ENCODE results near the gene KIF6.

The KIF6 gene

DNA sequence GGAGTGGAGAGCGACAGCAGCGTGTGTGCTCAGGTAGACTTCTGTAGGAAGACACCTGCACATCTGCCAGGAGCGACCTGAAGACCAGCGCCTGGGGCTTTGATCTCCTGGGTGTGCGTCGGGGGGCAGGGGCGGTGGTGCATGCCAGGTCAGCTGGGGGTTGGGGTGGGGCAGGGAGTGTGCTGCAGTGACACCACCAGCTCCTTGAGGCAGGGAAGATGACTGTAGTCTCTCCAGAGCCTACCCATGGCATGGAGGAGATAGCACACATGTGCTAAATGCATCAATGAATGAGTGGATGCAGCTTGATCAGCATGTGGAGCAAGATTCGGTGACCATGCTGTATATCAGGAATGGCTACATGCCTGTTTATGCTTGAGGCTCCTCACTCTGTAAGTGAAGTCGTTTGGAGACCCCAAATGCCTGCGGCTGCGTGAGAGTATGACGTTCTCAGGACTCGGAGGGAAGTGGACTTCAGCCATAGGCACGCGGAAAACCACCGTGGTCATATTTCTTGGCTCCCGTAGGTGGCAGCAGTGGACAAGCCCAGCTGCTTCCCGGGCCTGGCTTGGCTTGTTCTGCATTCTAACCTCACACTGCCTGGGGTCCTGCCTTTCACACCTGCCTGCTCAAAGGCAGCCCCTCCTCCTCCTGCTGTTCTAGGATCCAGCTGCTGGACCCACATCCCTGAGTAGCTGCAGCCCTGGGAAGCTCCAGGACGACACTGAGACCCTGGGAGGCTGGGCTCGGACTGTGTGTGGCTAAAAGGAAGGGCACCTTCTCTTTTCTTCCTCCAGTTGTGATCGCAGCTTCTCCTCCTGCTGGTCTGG lies 363.3 kb downstream of the KIF6 start:
- TF ChIP-seq, protein P1, sequence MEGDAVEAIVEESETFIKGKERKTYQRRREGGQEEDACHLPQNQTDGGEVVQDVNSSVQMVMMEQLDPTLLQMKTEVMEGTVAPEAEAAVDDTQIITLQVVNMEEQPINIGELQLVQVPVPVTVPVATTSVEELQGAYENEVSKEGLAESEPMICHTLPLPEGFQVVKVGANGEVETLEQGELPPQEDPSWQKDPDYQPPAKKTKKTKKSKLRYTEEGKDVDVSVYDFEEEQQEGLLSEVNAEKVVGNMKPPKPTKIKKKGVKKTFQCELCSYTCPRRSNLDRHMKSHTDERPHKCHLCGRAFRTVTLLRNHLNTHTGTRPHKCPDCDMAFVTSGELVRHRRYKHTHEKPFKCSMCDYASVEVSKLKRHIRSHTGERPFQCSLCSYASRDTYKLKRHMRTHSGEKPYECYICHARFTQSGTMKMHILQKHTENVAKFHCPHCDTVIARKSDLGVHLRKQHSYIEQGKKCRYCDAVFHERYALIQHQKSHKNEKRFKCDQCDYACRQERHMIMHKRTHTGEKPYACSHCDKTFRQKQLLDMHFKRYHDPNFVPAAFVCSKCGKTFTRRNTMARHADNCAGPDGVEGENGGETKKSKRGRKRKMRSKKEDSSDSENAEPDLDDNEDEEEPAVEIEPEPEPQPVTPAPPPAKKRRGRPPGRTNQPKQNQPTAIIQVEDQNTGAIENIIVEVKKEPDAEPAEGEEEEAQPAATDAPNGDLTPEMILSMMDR (IDR thresholded peaks at IDR 0.05; ENCODE audit: low read depth, low read length): peak; percentile 87
- in situ Hi-C loops (cut with HindIII; ENCODE audit: low sequenced_read_pairs): no loop called here
- no peak overlapping the region for H3K4me3 ChIP-seq (ENCODE audit: low read depth, low read length)
- DNase-seq (ENCODE audit: low read depth, low spot score): peak; percentile 61

DNA sequence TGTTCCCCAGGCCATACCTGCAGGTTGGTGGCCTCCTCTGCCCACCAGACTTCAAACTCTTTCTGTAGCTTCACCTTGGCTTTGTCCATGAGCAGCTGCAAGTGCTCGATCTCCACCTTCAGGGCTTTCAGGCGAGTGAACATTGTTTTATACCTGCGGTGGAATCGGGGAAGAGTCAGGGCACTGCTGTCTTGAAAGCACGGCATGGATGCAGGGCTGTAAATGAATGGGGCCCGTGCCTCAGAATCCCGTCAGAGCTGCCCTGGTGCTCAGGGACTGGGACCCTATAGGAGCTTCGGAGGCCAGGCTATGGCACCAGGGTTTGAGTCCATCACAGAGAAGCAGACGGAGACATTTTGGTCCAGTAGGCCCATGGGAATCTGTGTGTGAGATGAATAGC lies 364.8 kb downstream of the KIF6 start:
- in situ Hi-C loops (cut with HindIII; ENCODE audit: low sequenced_read_pairs): no loop called here
- TF ChIP-seq, protein P1 (IDR thresholded peaks at IDR 0.05; ENCODE audit: low read depth, low read length): no peak
- H3K4me3 ChIP-seq (ENCODE audit: low read depth, low read length): no peak overlapping the region
- DNase-seq (ENCODE audit: low read depth, low spot score): no peak

DNA sequence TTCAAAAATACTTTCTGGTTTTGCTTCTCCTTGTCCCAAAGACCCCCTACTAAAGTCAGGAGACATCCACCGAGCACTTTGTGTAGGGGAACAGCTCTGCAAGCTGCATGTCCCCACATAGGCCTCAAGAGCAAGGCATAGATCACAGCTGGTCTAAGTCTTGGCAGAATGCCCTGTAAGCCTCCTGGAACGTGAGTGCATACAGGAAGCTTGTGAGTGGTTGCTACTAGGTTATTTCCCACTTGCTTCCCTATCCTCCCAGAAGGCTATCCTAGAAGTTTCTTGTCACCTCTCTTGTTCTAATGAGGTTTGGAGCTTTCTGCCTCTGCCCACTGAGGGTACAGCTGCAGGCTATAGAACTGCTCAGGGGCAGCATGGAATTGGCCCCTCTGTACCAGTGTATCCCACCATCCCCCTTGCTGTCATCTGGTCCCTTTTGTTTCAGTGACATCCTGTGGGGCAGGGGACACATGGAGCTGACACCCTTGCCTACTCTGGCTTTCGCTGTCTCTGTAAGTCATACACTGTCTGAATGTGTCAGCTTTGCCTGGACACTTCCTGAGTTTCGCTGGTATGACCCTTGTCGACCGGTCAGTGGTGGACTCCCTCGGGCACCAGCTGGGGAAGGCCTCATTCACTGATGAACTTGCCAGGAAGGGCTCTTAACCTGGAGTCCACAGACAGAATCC lies 367.1 kb downstream of the KIF6 start:
- in situ Hi-C loops (cut with HindIII; ENCODE audit: low sequenced_read_pairs): no loop called here
- TF ChIP-seq, protein P1 (IDR thresholded peaks at IDR 0.05; ENCODE audit: low read depth, low read length): no peak
- DNase-seq (ENCODE audit: low read depth, low spot score): peak; percentile 53
- no peak overlapping the region for H3K4me3 ChIP-seq (ENCODE audit: low read depth, low read length)

DNA sequence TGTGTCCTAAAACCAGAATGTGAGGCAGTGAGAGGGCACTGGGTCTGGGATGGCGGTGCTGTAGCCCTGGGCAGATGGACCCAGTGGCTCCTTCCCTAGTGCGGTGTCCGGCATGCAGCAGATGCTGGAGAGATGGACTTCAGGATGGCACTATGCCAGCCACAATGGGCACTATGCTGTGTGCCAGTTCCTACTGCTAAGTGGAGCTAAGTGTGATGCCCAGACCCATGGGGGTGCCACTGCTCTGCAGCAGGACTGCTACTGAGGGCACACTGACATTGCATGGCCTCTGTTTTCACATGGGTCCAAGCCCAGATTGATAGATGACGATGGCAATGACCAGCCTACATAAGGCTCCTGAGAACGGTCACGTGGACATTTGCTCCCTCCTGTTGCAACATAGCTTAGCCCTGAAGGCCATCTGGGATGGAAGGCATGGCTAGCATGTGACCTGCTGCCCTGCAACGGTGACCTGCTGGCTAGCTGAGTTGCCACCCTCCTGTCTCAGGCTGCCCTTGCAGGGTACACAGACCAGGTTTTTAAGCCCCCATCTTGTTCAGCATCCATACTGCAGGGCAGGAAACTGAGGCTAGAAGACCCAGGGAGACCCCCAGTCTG lies 371.4 kb downstream of the KIF6 start:
- no peak overlapping the region for H3K4me3 ChIP-seq (ENCODE audit: low read depth, low read length)
- no peak for DNase-seq (ENCODE audit: low read depth, low spot score)
- TF ChIP-seq, protein P1 (IDR thresholded peaks at IDR 0.05; ENCODE audit: low read depth, low read length): no peak
- in situ Hi-C loops (cut with HindIII; ENCODE audit: low sequenced_read_pairs): no loop called here

DNA sequence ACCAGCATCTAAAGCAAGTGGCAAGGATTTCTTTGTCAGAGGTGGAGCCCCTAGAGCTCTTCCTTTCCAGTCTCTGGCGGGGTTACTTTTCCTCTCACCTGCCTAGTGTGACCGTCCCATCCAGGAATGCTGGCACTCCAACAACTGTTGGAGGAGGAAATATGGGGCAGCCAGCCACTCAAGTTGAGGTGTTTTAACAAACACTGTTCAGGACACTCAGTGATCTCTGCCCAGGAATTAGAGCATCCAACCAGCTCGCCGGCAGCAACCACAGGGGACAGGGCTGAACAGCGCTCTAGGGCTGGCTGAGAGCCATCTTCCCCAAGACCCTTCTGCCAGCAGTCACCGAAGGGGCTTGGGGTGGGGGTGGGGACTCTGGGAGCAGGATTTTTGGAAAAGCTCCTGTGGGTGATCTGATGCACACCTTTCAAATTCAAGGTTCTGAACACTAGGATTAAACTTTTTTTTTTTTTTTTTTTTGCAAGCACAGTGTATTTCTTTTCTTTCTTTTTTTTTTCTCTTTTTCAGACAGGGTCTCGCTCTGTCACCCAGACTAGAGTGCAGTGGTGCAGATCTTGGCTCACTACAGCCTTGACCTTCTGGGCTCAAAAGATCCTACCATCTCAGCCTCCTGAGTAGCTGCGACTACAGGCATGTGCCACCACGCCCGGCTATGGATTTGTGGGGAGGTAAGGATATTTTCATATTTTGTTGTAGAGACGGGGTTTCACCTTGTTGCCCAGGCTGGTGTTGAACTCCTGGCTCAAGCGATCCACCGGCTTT lies 374.3 kb downstream of the KIF6 start:
- DNase-seq (ENCODE audit: low read depth, low spot score): no peak
- TF ChIP-seq, protein P1 (IDR thresholded peaks at IDR 0.05; ENCODE audit: low read depth, low read length): no peak
- H3K4me3 ChIP-seq (ENCODE audit: low read depth, low read length): no peak overlapping the region
- in situ Hi-C loops (cut with HindIII; ENCODE audit: low sequenced_read_pairs): no loop called here

DNA sequence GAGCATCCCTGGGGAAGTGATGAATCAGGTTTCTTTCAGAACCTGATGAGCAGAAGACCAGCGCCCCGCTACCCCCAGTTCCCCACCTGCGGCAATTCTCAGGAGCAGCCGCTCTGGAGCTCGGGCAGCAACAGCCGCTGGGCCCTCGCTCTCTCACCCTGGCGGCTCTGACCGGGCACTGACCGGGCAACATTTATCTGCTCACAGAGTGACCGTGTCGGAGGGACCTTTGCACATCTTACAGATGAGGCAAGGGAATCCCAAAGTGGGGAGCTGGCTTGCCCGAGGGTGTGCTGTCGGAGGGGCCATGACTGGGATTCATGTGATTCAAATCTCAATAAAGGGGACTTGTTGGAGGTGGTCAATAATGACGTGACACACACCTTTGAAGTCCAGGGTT lies 376.5 kb downstream of the KIF6 start:
- no peak overlapping the region for H3K4me3 ChIP-seq (ENCODE audit: low read depth, low read length)
- TF ChIP-seq, protein P1 (IDR thresholded peaks at IDR 0.05; ENCODE audit: low read depth, low read length): no peak
- no peak for DNase-seq (ENCODE audit: low read depth, low spot score)
- in situ Hi-C loops (cut with HindIII; ENCODE audit: low sequenced_read_pairs): no loop called here

All from astrocyte of the spinal cord (primary cell).